ENCODE data around the gene EPHA6. TPM values are rescaled to one million over a fixed set of nuclear protein-coding genes. Genes with fewer than 3 reads are reported as not detected.

The EPHA6 gene
- total and polyA plus RNA-seq, 2 donors (not counting 3 experiments of a cell fraction or from before 2014, with no cell fraction given) = not detected

DNA sequence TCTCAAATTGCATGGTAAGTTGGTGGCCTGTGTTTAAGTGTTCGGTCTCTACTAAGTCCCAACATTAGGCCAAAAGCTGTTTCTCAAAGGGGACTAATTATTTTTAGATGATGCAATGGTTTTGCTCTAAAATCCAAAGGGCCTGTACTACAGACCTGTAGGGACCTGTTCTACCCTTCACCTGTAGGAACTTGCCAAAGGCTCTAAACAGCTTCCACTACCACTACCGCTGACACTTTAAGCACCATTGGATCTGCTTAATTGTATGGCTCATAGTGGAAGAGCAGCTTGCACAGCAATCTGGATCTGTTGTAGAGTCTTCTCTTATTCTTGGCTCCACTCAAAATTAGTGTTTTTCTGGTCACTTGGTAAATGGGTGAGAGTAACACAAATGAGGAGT lies 346.8 kb downstream of the EPHA6 start:
- intact Hi-C loops (cut with micrococcal nuclease) = no loop called here
- H3K36me3 ChIP-seq (ENCODE audit: control insufficient read depth in 2 of 2, extremely low read depth in 1 of 2, insufficient read depth in 2 of 2, low read length in 2 of 2) = no peaks in the 10 kb centered on the region
- POLR2A ChIA-PET = no interaction called here
- DNase-seq (ENCODE audit: low read depth, low spot score) (no peak), FAIRE-seq (no peak)
- no peaks in the 10 kb centered on the region for H3K79me2 ChIP-seq (ENCODE audit: control insufficient read depth, insufficient read depth, low read length)
- CTCF ChIA-PET = no interaction called here
- peaks cover 2% of the 10 kb centered on the region for H3K9me3 ChIP-seq (replicated peaks; ENCODE audit: control insufficient read depth, insufficient read depth, low read length)
- H3K27me3 ChIP-seq (ENCODE audit: control insufficient read depth in 2 of 2, insufficient read depth in 2 of 2, low read length in 2 of 2) = no peaks in the 10 kb centered on the region
- BruUV-seq (replicated peaks) = no TSS peak
- H3K4me2 ChIP-seq (ENCODE audit: insufficient read depth, low read length) = no peak overlapping the region
- no peak overlapping the region for H3K27ac ChIP-seq (ENCODE audit: insufficient read depth, low read depth, low read length)
- TF ChIP-seq POLR2AphosphoS5 (IDR thresholded peaks at IDR 0.05; ENCODE audit: insufficient read depth, low read depth, low read length) (no peak), GATA2 (IDR thresholded peaks at IDR 0.05; ENCODE audit: insufficient read depth, insufficient read length, low read depth, low read length) (no peak), EZH2 (IDR thresholded peaks at IDR 0.05; ENCODE audit: borderline replicate concordance, low read depth, low read length, severe bottlenecking) (no peak), FOS (IDR thresholded peaks at IDR 0.05; ENCODE audit: borderline replicate concordance, insufficient read depth, low read length) (no peak), JUN (IDR thresholded peaks at IDR 0.05; ENCODE audit: borderline replicate concordance, insufficient read depth, insufficient read length, low read depth) (no peak), POLR2A (IDR thresholded peaks at IDR 0.05; ENCODE audit: low read depth, low read length) (no peak), MYC (IDR thresholded peaks at IDR 0.05; ENCODE audit: low read depth, low read length) (no peak)
- TF ChIP-seq, protein P1, sequence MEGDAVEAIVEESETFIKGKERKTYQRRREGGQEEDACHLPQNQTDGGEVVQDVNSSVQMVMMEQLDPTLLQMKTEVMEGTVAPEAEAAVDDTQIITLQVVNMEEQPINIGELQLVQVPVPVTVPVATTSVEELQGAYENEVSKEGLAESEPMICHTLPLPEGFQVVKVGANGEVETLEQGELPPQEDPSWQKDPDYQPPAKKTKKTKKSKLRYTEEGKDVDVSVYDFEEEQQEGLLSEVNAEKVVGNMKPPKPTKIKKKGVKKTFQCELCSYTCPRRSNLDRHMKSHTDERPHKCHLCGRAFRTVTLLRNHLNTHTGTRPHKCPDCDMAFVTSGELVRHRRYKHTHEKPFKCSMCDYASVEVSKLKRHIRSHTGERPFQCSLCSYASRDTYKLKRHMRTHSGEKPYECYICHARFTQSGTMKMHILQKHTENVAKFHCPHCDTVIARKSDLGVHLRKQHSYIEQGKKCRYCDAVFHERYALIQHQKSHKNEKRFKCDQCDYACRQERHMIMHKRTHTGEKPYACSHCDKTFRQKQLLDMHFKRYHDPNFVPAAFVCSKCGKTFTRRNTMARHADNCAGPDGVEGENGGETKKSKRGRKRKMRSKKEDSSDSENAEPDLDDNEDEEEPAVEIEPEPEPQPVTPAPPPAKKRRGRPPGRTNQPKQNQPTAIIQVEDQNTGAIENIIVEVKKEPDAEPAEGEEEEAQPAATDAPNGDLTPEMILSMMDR (IDR thresholded peaks at IDR 0.05; ENCODE audit: extremely low read depth in 1 of 2, insufficient read depth in 1 of 2, low read depth in 1 of 2, low read length in 2 of 2) = no peak
- TF ChIP-seq, protein P2, sequence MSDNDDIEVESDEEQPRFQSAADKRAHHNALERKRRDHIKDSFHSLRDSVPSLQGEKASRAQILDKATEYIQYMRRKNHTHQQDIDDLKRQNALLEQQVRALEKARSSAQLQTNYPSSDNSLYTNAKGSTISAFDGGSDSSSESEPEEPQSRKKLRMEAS (IDR thresholded peaks at IDR 0.05; ENCODE audit: insufficient read depth, insufficient read length) = no peak
- H3K9me1 ChIP-seq (replicated peaks; ENCODE audit: control insufficient read depth, extremely low read depth, insufficient read depth, low read length) = no peaks in the 10 kb centered on the region
- no peak overlapping the region for H3K4me3 ChIP-seq (replicated peaks in 1 of 3; ENCODE audit: insufficient read depth in 1 of 3, low read depth in 1 of 3, low read length in 3 of 3)
- no peak overlapping the region for H2AFZ ChIP-seq (ENCODE audit: low read depth, low read length)
- dilution Hi-C loops (cut with MboI; ENCODE audit: extremely low pct_ligation_motif_present, low sequenced_read_pairs) = no loop called here
- H4K20me1 ChIP-seq (replicated peaks; ENCODE audit: control insufficient read depth, extremely low read depth, insufficient read depth, low read length) = no peaks in the 10 kb centered on the region
- no peak overlapping the region for H3K9ac ChIP-seq (replicated peaks; ENCODE audit: extremely low read depth, insufficient read depth, low read length)
- no peaks in the 10 kb centered on the region for H3K4me1 ChIP-seq (ENCODE audit: control insufficient read depth, extremely low read depth, insufficient read depth, low read length)

Data from endothelial cell of umbilical vein (primary cell).